H1 (cell line): ENCODE results near the gene PRSS50. TPM values are rescaled to one million over a fixed set of nuclear protein-coding genes. Genes with fewer than 3 reads are reported as not detected.

Experiments
- CHD7 ChIP-seq: fragments of 300-600 bp; sonication (generic); IDR thresholded peaks from 2 replicates; pipeline ENCODE4 v1.7.1; 2012; ENCODE audit warnings: low read length, moderate library complexity, mild to moderate bottlenecking, inconsistent platforms; ENCODE audit not compliant: insufficient replicate concordance
- TCF12 ChIP-seq: IDR thresholded peaks from 2 replicates; pipeline ENCODE4 v1.6.1; 2011; ENCODE audit warnings: low read depth, mild to moderate bottlenecking, low read length
- polyA plus RNA-seq, 7 experiments: library from polyadenylated mRNA; depleted of rRNA in 3 of 7; stranded (reverse) in 5 of 7; unstranded in 2 of 7; fragments of >200 nt in 5 of 7; fragments of 200-250 nt in 2 of 7; gene quantifications; 1 replicate in 5 of 7; 2 replicates in 1 of 7; 4 replicates in 1 of 7; pipeline versions ENCODE4 v1.2.1 to v1.2.3, GENCODE V29; 2011 to 2013; ENCODE audit warnings: missing spikeins in 2 of 7, mixed read lengths in 2 of 7
- total RNA-seq: library from RNA; stranded (reverse); fragmentation: NEBNext Ultra II Directional; extraction: Animal tissue kit (Norgen Biotek cat#: 25700); gene quantifications from 2 replicates; pipeline ENCODE4 v1.2.1, GENCODE V29; 2021

PRSS50 gene
- total and polyA plus RNA-seq, 2 of the 8 experiments (the other 6 are each of a cell fraction or from before 2014, with no cell fraction given), result 0.47 to 0.71 TPM

- TF ChIP-seq CHD7, result no peak
- no peak for TF ChIP-seq TCF12
These were observed 16.3 kb downstream of the PRSS50 start, which contains the start of gene TMIE (continued) for GRCh38 chr3:46701181-46701939.
